ENCODE measurements around the gene WDR88. TPM values are rescaled to one million over a fixed set of nuclear protein-coding genes. Genes with fewer than 3 reads are reported as not detected.
"Not testable (repeated sequence)": the region's sequence is repeated elsewhere in the genome, so short reads cannot be mapped to it uniquely, and the experiment has no call there.

The WDR88 gene
- total RNA-seq, 2 experiments from 2014 or later = not detected

DNA sequence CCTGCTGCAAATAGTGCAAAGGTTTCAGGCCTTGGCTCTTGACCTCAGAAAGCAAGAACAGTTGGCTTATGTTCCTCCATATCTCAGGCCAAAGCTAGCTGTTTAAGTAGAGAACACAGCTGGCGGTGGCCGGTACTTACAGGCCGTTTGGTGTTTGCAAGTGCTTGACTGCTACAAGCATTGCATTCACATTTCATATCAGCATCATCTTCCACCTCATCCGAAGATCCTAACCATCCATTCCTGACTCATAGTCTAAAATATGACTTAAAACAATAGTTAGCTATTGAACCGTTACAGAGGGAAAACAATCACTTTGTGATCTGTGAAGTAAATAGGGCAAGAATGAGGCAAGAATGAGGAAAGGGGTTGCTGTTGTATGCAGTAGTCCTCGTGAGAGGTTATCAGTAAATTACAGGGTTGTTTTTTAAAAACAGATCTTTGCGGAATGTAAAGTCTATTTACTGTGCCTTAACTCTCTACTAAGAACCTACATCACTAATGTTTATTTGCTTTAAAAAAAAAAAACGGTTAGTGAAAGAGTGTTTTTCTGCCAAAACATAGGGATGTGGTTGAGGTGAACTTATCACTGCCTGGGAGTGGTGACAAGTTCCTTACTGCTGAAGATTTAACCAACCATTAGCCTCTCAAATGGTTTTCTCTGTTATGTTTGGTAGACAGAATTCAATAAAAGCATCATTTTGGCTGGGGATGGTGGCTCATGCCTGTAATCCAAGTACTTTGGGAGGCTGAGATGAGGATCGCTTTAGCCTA lies 21.6 kb upstream of the WDR88 start:
- H3K4me1 Mint-ChIP-seq = no peaks in the 10 kb centered on the region
- H3K36me3 Mint-ChIP-seq (ENCODE audit: low read depth) = peaks cover 53% of the 10 kb centered on the region
- no peaks in the 10 kb centered on the region for H3K9me3 Mint-ChIP-seq
- DNase-seq = no peak
- H3K27me3 Mint-ChIP-seq = no peaks in the 10 kb centered on the region
- H3K27ac Mint-ChIP-seq = no peak overlapping the region
- POLR2A ChIA-PET = no interaction called here
- CTCF ChIA-PET = interaction anchor here (1.5 kb wide), 1 partner anchor 8 kb away, joined by 5 read pairs; no protein-coding TSS in a partner anchor
- H3K4me3 Mint-ChIP-seq = no peak overlapping the region

DNA sequence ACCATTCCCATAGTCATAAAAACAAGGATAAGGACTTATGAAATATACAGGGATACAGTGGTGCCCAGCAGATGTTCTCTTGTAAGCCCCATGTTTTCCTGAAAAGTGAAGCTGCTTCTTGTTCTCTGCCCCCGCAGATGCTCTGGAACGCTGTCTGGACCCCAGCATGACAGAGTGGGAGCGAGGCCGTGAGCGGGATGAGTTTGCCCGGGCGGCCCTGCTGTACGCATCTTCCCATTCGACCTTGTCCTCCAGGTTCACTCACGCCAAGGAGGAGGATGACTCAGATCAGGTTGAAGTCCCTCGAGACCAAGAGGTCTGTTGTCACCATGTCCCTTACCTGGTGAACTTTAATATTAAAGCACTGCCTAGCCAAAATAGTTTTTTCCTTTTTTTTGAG lies 20.3 kb upstream of the WDR88 start:
- no peaks in the 10 kb centered on the region for H3K27me3 Mint-ChIP-seq
- ChIA-PET CTCF (no interaction called here), POLR2A (no interaction called here)
- no peaks in the 10 kb centered on the region for H3K4me1 Mint-ChIP-seq
- H3K27ac Mint-ChIP-seq = no peak overlapping the region
- H3K36me3 Mint-ChIP-seq (ENCODE audit: low read depth) = peaks cover 53% of the 10 kb centered on the region
- H3K4me3 Mint-ChIP-seq = no peak overlapping the region
- no peak for DNase-seq
- no peaks in the 10 kb centered on the region for H3K9me3 Mint-ChIP-seq

DNA sequence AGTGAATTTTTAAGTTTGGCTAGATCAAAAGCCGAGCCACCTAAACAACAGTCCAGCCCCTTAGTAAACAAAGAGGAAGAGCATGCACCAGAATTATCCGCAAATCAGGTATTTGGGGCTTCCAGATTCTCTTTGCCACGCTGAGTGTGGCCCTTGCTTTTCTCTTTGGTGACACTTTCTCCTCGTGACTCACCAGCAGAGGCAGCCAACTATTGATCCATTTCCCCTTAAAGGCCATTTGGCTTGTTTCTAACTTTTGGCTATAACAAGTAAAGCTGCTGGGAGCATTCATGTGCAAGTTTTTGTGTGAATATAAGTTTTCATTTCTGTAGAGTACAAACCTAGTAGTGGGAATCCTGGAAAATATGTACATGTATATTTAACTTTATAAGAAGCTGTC lies 17.6 kb upstream of the WDR88 start:
- ChIA-PET POLR2A (no interaction called here), CTCF (no interaction called here)
- Mint-ChIP-seq H3K27ac (no peak overlapping the region), H3K4me1 (no peaks in the 10 kb centered on the region), H3K4me3 (no peak overlapping the region), H3K27me3 (no peaks in the 10 kb centered on the region), H3K36me3 (ENCODE audit: low read depth) (peaks cover 59% of the 10 kb centered on the region), H3K9me3 (no peaks in the 10 kb centered on the region)
- DNase-seq = no peak

DNA sequence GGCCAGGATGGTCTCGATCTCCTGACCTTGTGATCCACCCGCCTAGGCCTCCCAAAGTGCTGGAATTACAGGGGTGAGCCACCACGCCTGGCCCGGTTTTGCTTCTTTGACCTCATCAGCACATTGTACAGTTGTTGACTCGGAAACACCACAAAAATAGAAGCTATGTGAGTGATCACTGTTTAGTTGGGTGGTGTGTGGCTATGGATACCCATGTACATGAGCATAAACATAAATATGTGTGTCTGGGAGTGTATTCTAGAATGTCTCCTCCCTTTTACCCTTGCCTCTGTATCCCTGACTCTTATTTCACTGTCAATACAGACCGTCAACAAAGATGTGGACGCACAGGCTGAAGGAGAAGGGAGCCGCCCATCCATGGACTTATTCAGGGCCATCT lies 14.4 kb upstream of the WDR88 start:
- no peaks in the 10 kb centered on the region for H3K27me3 Mint-ChIP-seq
- ChIA-PET CTCF (interaction anchor here (0.9 to 2.0 kb wide), 3 partner anchors 8 to 142 kb away, joined by 3 to 6 read pairs (median 5); no protein-coding TSS in a partner anchor), POLR2A (no interaction called here)
- DNase-seq = no peak
- H3K4me3 Mint-ChIP-seq = no peak overlapping the region
- H3K36me3 Mint-ChIP-seq (ENCODE audit: low read depth) = peaks cover 41% of the 10 kb centered on the region
- no peaks in the 10 kb centered on the region for H3K9me3 Mint-ChIP-seq
- H3K4me1 Mint-ChIP-seq = no peaks in the 10 kb centered on the region
- H3K27ac Mint-ChIP-seq = no peak overlapping the region

DNA sequence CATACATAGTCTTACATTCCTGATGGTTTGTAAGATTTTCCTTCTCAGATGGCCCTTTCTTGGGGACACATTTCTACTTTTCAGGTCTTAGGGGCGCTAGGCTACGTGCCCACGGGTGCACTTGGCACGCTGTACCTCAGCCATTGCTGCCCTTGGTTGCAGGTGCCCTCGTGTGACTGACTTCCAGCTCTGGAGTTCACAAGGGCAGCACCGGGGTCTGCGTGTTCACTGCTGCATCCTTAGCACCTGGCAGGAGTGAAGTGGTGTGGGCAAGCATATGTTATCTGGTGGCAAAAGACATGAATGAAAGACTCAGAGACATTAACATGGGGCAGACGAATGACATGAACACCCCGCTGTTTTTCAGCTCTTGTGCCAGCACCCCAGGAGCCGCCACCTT lies 13.3 kb upstream of the WDR88 start:
- ChIA-PET CTCF (interaction anchor here (1.2 to 2.0 kb wide), 2 partner anchors 9 to 142 kb away, joined by 5 to 6 read pairs; no protein-coding TSS in a partner anchor), POLR2A (no interaction called here)
- H3K36me3 Mint-ChIP-seq (ENCODE audit: low read depth) = peaks cover 34% of the 10 kb centered on the region
- DNase-seq = no peak
- no peaks in the 10 kb centered on the region for H3K4me1 Mint-ChIP-seq
- no peaks in the 10 kb centered on the region for H3K9me3 Mint-ChIP-seq
- no peaks in the 10 kb centered on the region for H3K27me3 Mint-ChIP-seq
- H3K4me3 Mint-ChIP-seq = no peak overlapping the region
- no peak overlapping the region for H3K27ac Mint-ChIP-seq

DNA sequence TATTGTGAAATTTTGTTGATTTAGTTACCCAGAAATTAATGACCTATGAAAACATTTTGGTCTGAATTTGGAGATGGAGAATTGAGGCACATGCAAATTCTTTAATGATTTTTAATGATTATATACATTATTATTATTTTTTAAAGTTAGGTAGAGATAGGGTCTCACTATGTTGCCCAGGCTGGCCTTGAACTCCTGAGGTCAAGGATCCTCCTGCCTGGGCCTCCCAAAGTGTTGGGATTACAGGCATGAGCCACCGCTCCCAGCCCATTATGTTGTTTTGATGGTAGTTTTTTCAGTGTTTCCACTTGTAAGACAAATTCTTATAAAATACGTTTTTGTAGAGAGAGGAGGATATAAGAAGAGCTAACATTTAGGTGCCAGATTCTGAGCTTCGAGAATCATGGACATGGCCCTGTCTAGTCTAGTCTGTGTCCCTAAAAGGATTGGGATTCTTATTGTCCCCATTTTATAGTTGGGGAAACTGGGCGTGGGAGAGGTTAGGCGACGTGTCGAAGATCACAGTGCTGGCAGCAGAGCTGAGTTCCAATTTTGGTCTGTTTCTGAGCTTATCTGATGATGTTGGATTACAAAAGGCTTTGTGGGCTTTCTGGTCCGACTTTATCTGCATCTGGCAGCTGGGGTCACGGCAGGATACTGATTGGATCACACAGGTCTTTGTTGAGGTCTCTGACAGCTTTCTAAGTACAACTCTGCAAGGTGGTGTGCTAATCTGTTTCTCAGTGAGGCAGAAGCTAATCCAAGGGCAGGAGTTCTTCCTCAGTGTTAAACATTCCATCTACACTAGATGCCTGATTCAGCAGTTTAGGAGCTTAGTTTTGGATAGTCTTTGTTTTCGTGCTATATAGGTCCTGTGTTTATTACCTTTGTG lies 7.5 kb upstream of the WDR88 start:
- Mint-ChIP-seq H3K27me3 (no peaks in the 10 kb centered on the region), H3K4me3 (no peak overlapping the region), H3K9me3 (no peaks in the 10 kb centered on the region), H3K36me3 (ENCODE audit: low read depth) (peaks cover 26% of the 10 kb centered on the region), H3K27ac (no peak overlapping the region), H3K4me1 (peaks cover 5% of the 10 kb centered on the region)
- ChIA-PET POLR2A (interaction anchor here (2.0 kb wide), 1 partner anchor 52 kb away, joined by 5 read pairs; no protein-coding TSS in a partner anchor), CTCF (interaction anchor here (0.7 to 2.8 kb wide), 12 partner anchors 11 to 282 kb away, joined by 3 to 18 read pairs (median 6); partner anchors contain the start of genes CEP89, FAAP24 and GPATCH1)
- DNase-seq = no peak

DNA sequence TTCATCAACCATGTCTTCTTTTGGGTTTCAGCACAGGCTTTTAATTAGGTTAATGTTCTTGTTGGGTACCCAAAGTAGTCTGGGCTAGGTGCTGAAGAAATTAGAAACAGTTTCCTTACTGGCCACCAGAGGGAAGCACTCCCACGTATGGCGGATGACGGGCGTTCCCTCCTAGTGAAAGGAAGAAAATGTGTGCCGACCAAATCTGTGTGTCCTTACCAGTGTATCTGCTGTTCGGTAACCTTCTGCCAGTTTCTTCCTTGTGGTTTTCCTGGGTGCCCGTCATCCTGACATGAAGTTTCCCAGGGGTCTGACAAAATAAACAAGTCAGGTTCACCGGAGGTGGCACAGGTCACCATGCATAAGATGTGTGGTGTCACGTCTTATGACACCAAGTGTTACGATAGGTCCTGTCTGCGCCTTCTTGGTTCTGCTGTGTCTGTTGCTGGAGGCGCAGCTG lies 6.0 kb upstream of the WDR88 start:
- Mint-ChIP-seq H3K4me1 (peaks cover 5% of the 10 kb centered on the region), H3K4me3 (no peak overlapping the region), H3K36me3 (ENCODE audit: low read depth) (peaks cover 34% of the 10 kb centered on the region), H3K27me3 (no peaks in the 10 kb centered on the region), H3K9me3 (no peaks in the 10 kb centered on the region), H3K27ac (no peak overlapping the region)
- POLR2A ChIA-PET = interaction anchor here (1.1 to 2.0 kb wide), 2 partner anchors 51 to 153 kb away, joined by 4 to 5 read pairs; no protein-coding TSS in a partner anchor
- CTCF ChIA-PET = interaction anchor here (1.0 to 2.8 kb wide), 10 partner anchors 13 to 151 kb away, joined by 3 to 18 read pairs (median 6); partner anchors contain the start of gene GPATCH1
- peak; percentile 60 for DNase-seq

DNA sequence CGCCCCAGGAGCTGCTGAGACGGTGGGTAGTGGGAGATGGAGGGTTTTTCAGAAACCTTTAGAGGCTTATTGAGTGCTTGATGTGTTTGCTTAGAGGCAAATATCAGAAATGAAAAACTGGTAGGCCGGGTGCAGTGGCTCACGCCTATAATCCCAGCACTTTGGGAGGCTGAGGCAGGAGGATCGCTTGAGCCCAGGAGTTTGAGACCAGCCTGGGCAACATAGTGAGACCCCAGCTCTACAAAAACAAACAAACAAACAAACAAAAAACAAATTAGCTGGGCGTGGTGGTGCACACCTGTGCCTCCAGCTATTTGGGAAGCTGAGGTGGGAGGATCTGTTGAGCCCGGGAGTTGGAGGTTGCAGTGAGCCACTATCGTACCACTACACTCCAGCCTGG lies 5.2 kb upstream of the WDR88 start:
- not testable (repeated sequence) for H3K27ac Mint-ChIP-seq, H3K4me1 Mint-ChIP-seq

DNA sequence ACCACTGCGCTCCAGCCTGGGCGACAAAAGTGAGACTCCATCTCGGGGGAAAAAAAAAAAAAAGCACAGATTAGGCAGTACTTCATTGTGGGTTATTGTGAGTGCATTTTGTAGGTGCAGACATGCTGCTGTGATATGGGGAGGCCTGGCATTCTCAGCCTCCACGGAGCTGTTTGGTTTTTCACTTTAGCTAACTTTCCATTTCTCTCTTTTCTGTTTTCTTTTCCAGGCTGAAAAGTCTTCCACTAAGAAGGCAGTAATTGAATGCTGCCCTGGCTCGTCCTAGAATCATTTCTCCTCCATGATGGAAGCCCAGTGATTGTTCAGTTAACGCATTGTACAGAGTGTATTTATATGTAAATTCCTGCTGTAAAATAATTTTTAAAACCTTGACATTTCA lies 2.0 kb upstream of the WDR88 start:
- DNase-seq = no peak
- Mint-ChIP-seq H3K4me1 (peaks cover 5% of the 10 kb centered on the region), H3K27ac (no peak overlapping the region), H3K36me3 (ENCODE audit: low read depth) (peaks cover 28% of the 10 kb centered on the region), H3K9me3 (no peaks in the 10 kb centered on the region), H3K27me3 (no peaks in the 10 kb centered on the region), H3K4me3 (no peak overlapping the region)
- CTCF ChIA-PET = interaction anchor here (0.7 to 0.8 kb wide), 2 partner anchors 54 to 705 kb away, joined by 3 read pairs; no protein-coding TSS in a partner anchor
- POLR2A ChIA-PET = no interaction called here

More for the DNA sequence above, 5.2 kb upstream of the WDR88 start:
- H3K4me3 Mint-ChIP-seq, DNase-seq, H3K9me3 Mint-ChIP-seq, H3K27me3 Mint-ChIP-seq, POLR2A ChIA-PET: not testable (repeated sequence)
- CTCF ChIA-PET = interaction anchor here (0.7 to 2.8 kb wide), 6 partner anchors 52 to 152 kb away, joined by 3 to 18 read pairs (median 4); no protein-coding TSS in a partner anchor
- H3K36me3 Mint-ChIP-seq (ENCODE audit: low read depth) = peaks cover 31% of the 10 kb centered on the region

DNA sequence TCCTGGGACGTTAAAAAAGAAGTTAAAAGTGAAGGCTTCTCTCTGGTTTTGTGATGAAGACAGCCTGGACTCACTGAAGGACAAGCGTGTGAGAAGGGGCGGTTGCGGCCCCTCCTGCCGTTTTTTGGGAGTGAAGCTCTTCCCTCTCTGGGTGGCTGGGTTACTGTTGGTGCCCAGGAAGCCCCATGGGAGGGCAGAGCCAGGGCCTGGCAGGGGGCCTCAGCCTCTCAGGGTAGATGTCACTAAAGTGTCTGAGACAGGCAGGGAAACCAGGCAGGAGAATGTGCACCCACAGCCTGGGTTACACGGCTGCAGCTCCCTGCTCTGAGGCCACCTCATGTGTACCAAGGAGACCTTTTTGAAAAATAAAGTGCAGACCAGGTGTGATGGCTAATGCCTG lies 1.5 kb upstream of the WDR88 start:
- Mint-ChIP-seq H3K4me3 (no peak overlapping the region), H3K9me3 (no peaks in the 10 kb centered on the region), H3K4me1 (peaks cover 9% of the 10 kb centered on the region), H3K36me3 (ENCODE audit: low read depth) (peaks cover 26% of the 10 kb centered on the region), H3K27ac (no peak overlapping the region), H3K27me3 (no peaks in the 10 kb centered on the region)
- ChIA-PET CTCF (interaction anchor here (0.8 kb wide), 1 partner anchor 54 kb away, joined by 3 read pairs; no protein-coding TSS in a partner anchor), POLR2A (no interaction called here)
- DNase-seq = no peak

DNA sequence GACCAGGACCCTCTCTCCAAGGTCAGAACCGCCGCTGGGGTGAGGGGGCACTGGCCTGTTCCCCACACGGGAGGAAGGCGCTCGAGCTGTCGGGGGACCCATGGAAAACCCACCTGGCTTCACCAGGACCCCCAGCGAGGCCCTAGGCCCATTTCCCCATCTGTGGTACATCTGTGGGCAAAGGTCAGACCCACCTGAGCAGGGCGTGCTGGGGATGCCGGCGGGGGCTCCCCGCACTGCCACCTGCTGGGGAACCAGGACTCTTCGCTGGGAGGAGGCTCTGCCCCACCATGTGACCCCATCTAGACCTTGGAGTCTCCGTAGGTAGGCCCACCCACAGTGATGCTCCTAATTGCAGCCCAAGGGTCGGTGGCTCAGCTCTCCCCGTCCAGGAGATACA lies 511 bp downstream of the WDR88 start:
- H3K27ac Mint-ChIP-seq = no peak overlapping the region
- peaks cover 19% of the 10 kb centered on the region for H3K36me3 Mint-ChIP-seq (ENCODE audit: low read depth)
- ChIA-PET POLR2A (no interaction called here), CTCF (no interaction called here)
- no peaks in the 10 kb centered on the region for H3K27me3 Mint-ChIP-seq
- DNase-seq = no peak
- H3K4me3 Mint-ChIP-seq = no peak overlapping the region
- H3K4me1 Mint-ChIP-seq = peaks cover 4% of the 10 kb centered on the region
- no peaks in the 10 kb centered on the region for H3K9me3 Mint-ChIP-seq

DNA sequence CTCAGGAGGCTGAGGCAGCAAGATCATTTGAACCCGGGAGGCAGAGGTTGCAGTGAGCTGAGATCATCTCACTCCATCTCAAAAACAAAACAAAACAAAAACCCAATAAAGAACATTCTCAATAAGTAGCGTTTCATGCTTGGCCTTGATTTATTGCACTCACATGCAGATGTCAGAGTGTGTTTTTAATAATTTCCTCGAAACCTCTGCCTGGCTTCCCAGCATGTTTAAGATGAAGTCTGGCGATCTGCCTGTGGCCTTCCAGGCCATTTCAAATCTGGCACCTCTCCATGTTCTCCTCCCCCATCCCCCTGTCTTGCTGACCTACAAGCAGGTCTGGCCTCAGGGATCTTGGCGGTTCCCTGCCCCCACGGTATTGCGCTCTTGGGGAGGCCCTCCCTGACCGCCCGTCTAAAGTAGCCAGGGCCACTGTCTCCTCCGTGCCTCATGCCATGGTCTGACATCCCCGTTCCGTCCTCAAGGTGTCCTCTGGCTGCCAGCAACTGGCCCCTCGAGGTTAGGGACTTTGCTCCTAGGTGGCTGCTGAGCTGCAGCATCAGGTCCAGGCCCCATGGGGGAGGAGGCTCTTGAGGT lies 1.6 kb downstream of the WDR88 start:
- DNase-seq = no peak
- peaks cover 4% of the 10 kb centered on the region for H3K4me1 Mint-ChIP-seq
- peaks cover 14% of the 10 kb centered on the region for H3K36me3 Mint-ChIP-seq (ENCODE audit: low read depth)
- no peak overlapping the region for H3K4me3 Mint-ChIP-seq
- H3K27ac Mint-ChIP-seq = no peak overlapping the region
- H3K27me3 Mint-ChIP-seq = no peaks in the 10 kb centered on the region
- POLR2A ChIA-PET = interaction anchor here (0.6 kb wide), 1 partner anchor 63 kb away, joined by 3 read pairs; no protein-coding TSS in a partner anchor
- H3K9me3 Mint-ChIP-seq = no peaks in the 10 kb centered on the region
- CTCF ChIA-PET = interaction anchor here (0.8 kb wide), 1 partner anchor 205 kb away, joined by 3 read pairs; no protein-coding TSS in a partner anchor

Data from activated CD4-positive, alpha-beta memory T cell treated with anti-CD3 and anti-CD28 coated beads, Interleukin-2, amount 10 ng/mL, durations not matched to agents 7 days and 5 days (primary cell).